Stimulated activated CD4-positive, alpha-beta T cell treated with anti-CD3 and anti-CD28 coated beads, Interleukin-12 subunit alpha, Interleukin-12 subunit beta, amount 100 ng/mL, for 24 hours (primary cell): Measurements from ENCODE around the gene OXER1.
"Not testable (repeated sequence)": the region's sequence is repeated elsewhere in the genome, so short reads cannot be mapped to it uniquely, and the experiment has no call there.

Source experiments
- DNase-seq, 2 experiments: peaks; one replicate each; pipeline ENCODE4 v3.0.0-alpha.2; 2020; ENCODE audit warnings: low read depth in 2 of 2

The OXER1 gene

DNA sequence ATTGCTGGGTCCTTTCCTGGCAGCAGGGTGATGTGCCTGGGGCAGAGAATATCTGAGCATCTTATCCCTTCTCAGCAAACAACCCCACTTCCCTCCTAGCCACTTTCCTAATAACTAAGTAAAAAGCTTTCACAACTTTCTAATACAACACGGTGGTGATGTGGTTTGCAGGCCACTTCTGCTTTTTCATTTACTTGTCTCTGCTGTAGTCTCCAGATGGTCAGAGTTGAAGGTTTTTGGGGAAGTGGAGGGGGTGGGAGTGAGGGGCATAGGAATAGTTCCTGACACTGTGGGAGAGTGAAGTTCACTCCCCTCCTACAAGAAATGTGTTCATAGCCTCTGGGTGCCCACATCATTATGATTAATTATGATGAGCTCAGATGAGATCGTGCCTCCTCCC is 11.6 kb downstream of the OXER1 start:
- DNase-seq, result no peak

DNA sequence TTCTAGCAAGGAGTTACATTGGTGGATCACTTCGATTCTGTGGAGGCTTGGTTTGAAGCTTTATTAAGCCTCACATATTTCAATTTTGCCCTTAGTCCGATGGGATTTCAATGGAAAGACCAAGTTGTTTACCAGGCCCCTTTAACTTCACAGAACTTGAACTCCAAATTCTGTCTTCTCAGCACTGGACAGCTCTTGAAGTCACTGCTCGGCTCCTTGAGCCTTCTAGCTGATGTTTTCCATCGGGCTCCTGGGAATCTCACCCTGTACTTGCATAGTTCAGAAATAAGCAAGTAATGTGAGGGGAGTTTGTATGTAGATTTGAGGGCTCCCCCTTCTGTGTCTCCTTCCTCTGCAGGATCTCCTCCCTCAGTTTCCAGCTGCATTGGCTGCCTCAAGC is 15.1 kb downstream of the OXER1 start:
- no peak for DNase-seq

DNA sequence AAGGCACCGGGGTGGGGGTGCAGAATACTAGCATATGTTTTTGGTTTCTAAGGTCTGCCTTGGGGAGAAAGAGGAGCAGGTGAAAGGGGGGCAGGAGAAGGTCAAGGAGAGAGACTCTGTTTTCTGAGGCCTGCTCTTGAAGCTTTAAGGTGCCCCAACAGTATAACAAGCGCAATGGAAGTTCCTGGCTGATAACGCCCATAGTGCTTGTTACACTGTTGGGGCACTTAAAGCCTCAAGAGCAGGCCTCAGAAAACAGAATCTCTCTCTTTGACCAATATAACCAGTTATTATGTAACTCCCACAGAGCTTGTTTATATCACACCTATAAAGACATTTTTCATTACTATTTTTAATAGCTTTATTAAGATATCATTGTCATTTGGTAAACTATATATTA is 16.5 kb downstream of the OXER1 start:
- DNase-seq, result no peak

GRCh38 chr2:42744545-42745082 is 19.3 kb downstream of the OXER1 start:
- no peak for DNase-seq

DNA sequence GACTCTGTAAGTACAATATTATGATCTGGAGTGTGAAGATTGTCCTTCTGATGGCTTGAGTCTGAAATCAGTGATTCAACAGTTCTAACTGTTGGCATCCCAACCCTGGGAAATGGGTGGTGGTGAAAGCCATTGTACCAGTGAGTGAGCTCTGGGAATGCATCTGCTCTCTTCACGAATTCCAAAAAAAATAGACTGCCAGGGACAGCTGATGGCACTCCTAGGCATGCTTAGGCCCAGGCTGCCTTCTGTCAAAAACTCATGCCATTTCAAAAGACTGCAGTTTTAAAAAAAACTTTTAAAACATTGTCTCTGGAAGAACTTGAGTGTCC is 20.3 kb downstream of the OXER1 start:
- no peak for DNase-seq

- DNase-seq, result no peak
Measured at GRCh38 chr2:42742740-42743658, 20.9 kb downstream of the OXER1 start.

- DNase-seq, result no peak
Measured at GRCh38 chr2:42741140-42741539, 22.8 kb downstream of the OXER1 start.

DNA sequence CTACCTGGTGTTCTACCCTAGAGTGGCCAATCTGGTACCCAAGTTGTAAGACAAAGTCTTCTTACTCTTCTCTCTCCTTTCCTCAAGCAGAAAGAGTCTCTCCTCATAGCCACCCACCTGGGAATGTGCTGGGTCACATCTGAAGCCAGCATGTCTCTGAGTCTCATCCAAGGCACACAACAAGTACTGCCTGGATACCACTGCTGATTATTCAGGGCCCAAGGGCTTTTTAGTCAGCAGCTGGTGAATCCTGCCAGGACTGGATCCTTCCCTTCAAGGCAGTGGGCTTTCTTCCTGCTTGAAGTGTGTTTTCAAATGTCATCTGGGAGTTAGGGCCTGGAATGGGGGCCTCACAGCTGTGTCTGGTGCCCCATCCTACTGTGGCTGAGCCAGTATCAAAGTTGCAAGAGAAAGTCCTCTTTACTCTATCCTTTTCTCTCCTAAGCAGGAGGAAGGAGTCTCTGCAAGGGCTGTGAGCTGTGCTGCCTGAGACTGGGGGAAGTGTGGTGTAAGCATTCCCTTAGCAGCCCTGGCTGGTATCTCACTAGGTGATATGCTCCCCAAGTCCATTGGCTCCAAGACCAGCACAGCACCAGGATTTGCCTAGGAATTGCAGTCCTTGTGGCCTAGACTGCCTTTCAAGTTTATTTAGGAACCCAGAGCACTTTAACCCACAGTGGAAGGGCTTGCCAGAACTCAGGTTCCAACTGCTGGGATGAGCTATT is 27.2 kb downstream of the OXER1 start:
- DNase-seq, result no peak

GRCh38 chr2:42733852-42734251 is 30.1 kb downstream of the OXER1 start:
- no peak for DNase-seq

- not testable (repeated sequence) for DNase-seq
Measured at GRCh38 chr2:42731316-42731715, 32.6 kb downstream of the OXER1 start.

GRCh38 chr2:42726680-42727079 is 37.3 kb downstream of the OXER1 start:
- no peak for DNase-seq

- DNase-seq, result no peak
Measured at GRCh38 chr2:42725657-42726056, 38.3 kb downstream of the OXER1 start.

- DNase-seq, result no peak
Measured at GRCh38 chr2:42724886-42725285, 39.0 kb downstream of the OXER1 start.

GRCh38 chr2:42723465-42723864 is 40.5 kb downstream of the OXER1 start:
- no peak for DNase-seq

GRCh38 chr2:42722320-42723190 is 41.4 kb downstream of the OXER1 start:
- peak in 1 of 2 experiments; percentile 8 for DNase-seq

GRCh38 chr2:42721898-42722297 is 42.0 kb downstream of the OXER1 start:
- no peak for DNase-seq

DNA sequence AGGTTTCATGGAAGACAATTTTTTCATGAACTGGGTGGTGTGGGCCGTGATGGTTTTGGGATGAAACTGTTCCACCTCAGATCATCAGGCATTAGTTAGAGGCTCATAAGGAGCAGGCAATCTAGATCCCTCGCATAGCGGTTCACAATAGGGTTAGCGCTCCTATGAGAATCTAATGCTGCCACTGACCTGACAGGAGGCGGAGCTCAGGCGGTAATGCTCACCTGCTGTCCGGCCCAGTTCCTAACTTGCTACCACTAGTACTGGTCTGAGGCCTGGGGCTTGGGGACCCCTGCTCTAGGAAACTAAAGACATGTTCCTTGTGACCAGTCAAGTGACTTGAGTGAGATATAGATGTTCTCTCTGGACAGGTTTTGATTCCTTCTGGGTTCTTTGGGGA is 49.2 kb downstream of the OXER1 start:
- no peak for DNase-seq

DNA sequence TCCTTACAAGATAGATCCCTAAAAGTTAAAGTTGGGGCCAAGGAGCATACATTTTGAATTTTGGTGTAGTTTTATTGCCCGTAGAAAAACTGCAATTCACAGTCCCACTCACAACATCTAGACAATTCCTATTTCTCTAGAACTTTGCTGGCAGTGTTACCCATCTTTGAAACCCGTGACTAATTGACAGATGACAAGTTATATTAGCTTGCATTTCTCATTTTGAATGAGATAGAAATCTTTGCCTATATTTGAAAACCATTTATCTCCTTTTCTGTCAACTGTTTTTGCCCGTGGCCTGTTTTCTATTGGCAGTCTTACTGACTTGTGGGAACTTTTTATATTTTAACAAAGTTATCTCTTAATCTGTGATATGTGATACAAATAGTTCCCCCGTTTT is 50.0 kb downstream of the OXER1 start:
- no peak for DNase-seq

- no peak for DNase-seq
Measured at GRCh38 chr2:42712934-42713333, 51.0 kb downstream of the OXER1 start.
